Left ventricle myocardium superior (tissue), 1 donor: Measurements from ENCODE around the gene KISS1R. TPM values are rescaled to one million over a fixed set of nuclear protein-coding genes. Genes with fewer than 3 reads are reported as not detected.

Experiments used
- ATAC-seq: fragments of 200-7000 bp; cut with Tn5 transposase; one replicate; pipeline ENCODE4 v1.9.1; 2020; ENCODE audit warnings: mild to moderate bottlenecking, moderate library complexity
- DNase-seq: peaks from one replicate; pipeline ENCODE4 v3.0.0-alpha.2; 2020
- intact Hi-C: fragments of 100-400 bp; cut with micrococcal nuclease; formaldehyde crosslinking; loops from one replicate; pipeline ENCODE4 v1.11.0; 2022
- total RNA-seq: library from RNA; stranded (reverse); fragmentation: NEBNext Ultra II Directional; extraction: Animal tissue kit (Norgen Biotek cat#: 25700); gene quantifications from one replicate; pipeline ENCODE4 v1.2.1, GENCODE V29; 2021
- donor health status: DM: no; HTN: yes; CAD: no; lungs with severe emphysema.

Gene KISS1R
- total RNA-seq, 1 donor from 2014 or later: not detected

- intact Hi-C loops: no loop called here
- ATAC-seq (no peak), DNase-seq (no peak)
Measured at GRCh38 chr19:958967-959855, 42.1 kb downstream of the KISS1R start.

GRCh38 chr19:960020-960419 lies 42.9 kb downstream of the KISS1R start:
- no peak for DNase-seq
- no peak for ATAC-seq
- intact Hi-C loops: no loop called here

GRCh38 chr19:960601-960938 lies 43.4 kb downstream of the KISS1R start:
- no peak for ATAC-seq
- intact Hi-C loops: no loop called here
- DNase-seq: no peak

GRCh38 chr19:961866-962620 lies 44.9 kb downstream of the KISS1R start:
- DNase-seq (no peak), ATAC-seq (peak; percentile 25)
- intact Hi-C loops: no loop called here

- intact Hi-C loops: no loop called here
- DNase-seq: no peak
Measured at GRCh38 chr19:962683-963400, 45.7 kb downstream of the KISS1R start.

GRCh38 chr19:963486-963951 lies 46.4 kb downstream of the KISS1R start:
- ATAC-seq (no peak), DNase-seq (no peak)
- intact Hi-C loops: no loop called here

More at GRCh38 chr19:962683-963400, 45.7 kb downstream of the KISS1R start:
- no peak for ATAC-seq

- intact Hi-C loops: no loop called here
- DNase-seq (no peak), ATAC-seq (no peak)
Measured at GRCh38 chr19:964116-964520, 47.0 kb downstream of the KISS1R start.

- ATAC-seq (no peak), DNase-seq (no peak)
- intact Hi-C loops: no loop called here
Measured at GRCh38 chr19:964761-965694, 47.9 kb downstream of the KISS1R start.

- ATAC-seq (no peak), DNase-seq (no peak)
- intact Hi-C loops: no loop called here
Measured at GRCh38 chr19:966485-967088, 49.5 kb downstream of the KISS1R start.

Other genes with a start within 250 kb of the KISS1R start
- gene FSTL3, start 240.9 kb upstream of the KISS1R start, total RNA-seq: 24.6 TPM
- gene PRSS57, start 221.9 kb upstream of the KISS1R start, total RNA-seq: not detected
- gene PALM, start 208.4 kb upstream of the KISS1R start, total RNA-seq: 30.1 TPM
- gene MISP, start 166.2 kb upstream of the KISS1R start, total RNA-seq: not detected
- gene PTBP1, start 119.9 kb upstream of the KISS1R start, total RNA-seq: 58.1 TPM
- not detected for gene PLPPR3, start 95.4 kb upstream of the KISS1R start, total RNA-seq
- not detected for gene AZU1, start 89.5 kb upstream of the KISS1R start, total RNA-seq
- gene PRTN3, start 76.3 kb upstream of the KISS1R start, total RNA-seq: not detected
- 1.5 TPM for gene ELANE, start 65.0 kb upstream of the KISS1R start, total RNA-seq
- 252 TPM for gene CFD, start 57.7 kb upstream of the KISS1R start, total RNA-seq
- 23.7 TPM for gene MED16, start 24.1 kb upstream of the KISS1R start, total RNA-seq
- gene RNU6-9, start 23.8 kb upstream of the KISS1R start, total RNA-seq: not detected
- gene R3HDM4, start 4.1 kb upstream of the KISS1R start, total RNA-seq: 20.0 TPM
- gene ARID3A, start 8.7 kb downstream of the KISS1R start, total RNA-seq: 5.7 TPM
- 20.4 TPM for gene WDR18, start 67.0 kb downstream of the KISS1R start, total RNA-seq
- gene GRIN3B, start 83.1 kb downstream of the KISS1R start, total RNA-seq: not detected
- 122 TPM for gene TMEM259, start 103.8 kb downstream of the KISS1R start, total RNA-seq
- not detected for gene RNU6-2, start 104.2 kb downstream of the KISS1R start, total RNA-seq
- 94.0 TPM for gene CNN2, start 109.3 kb downstream of the KISS1R start, total RNA-seq
- 9.4 TPM for gene ABCA7, start 122.8 kb downstream of the KISS1R start, total RNA-seq
- gene ARHGAP45, start 149.8 kb downstream of the KISS1R start, total RNA-seq: 6.0 TPM
- 148 TPM for gene POLR2E, start 178.0 kb downstream of the KISS1R start, total RNA-seq
- gene GPX4, start 186.7 kb downstream of the KISS1R start, total RNA-seq: 337 TPM